Astrocyte (in vitro differentiated cells and primary cell): ENCODE measurements around the gene F10. TPM values are rescaled to one million over a fixed set of nuclear protein-coding genes. Genes with fewer than 3 reads are reported as not detected.

Experiments used
- DNase-seq: peaks from one replicate; pipeline ENCODE4 v3.0.0-alpha.2; 2010; ENCODE audit warnings: low read depth
- FAIRE-seq: peaks from 2 replicates; lab custom pipeline; 2011; peaks lifted over from hg19 to GRCh38; lab: Jason Lieb, UNC
- H2AFZ ChIP-seq: 2 replicates; pipeline ENCODE4 v1.6.0; 2012; ENCODE audit warnings: low read depth, low read length, inconsistent platforms
- H3K27ac ChIP-seq: 2 replicates; pipeline ENCODE4 v1.5.1; 2011; ENCODE audit warnings: low read depth, low read length, inconsistent platforms
- H3K27me3 ChIP-seq: 2 replicates; pipeline ENCODE4 v1.6.0; 2011; ENCODE audit warnings: low read length, inconsistent platforms; ENCODE audit not compliant: insufficient read depth
- H3K36me3 ChIP-seq: 2 replicates; pipeline ENCODE4 v1.5.1; 2011; ENCODE audit warnings: low read length, inconsistent platforms; ENCODE audit not compliant: insufficient read depth
- H3K4me1 ChIP-seq: 2 replicates; pipeline ENCODE4 v1.5.1; 2011; ENCODE audit warnings: low read length, inconsistent platforms; ENCODE audit not compliant: insufficient read depth
- H3K4me2 ChIP-seq: 2 replicates; pipeline ENCODE4 v1.6.0; 2012; ENCODE audit warnings: low read length, inconsistent platforms
- H3K4me3 ChIP-seq: 2 replicates; pipeline ENCODE4 v1.5.1; 2011; ENCODE audit warnings: low read depth, mild to moderate bottlenecking, low read length, inconsistent platforms; ENCODE audit not compliant: insufficient read depth
- H3K79me2 ChIP-seq: 2 replicates; pipeline ENCODE4 v1.6.0; 2012; ENCODE audit warnings: mild to moderate bottlenecking, low read length, inconsistent platforms; ENCODE audit not compliant: insufficient read depth
- H3K9ac ChIP-seq: 2 replicates; pipeline ENCODE4 v1.6.0; 2012; ENCODE audit warnings: mild to moderate bottlenecking, low read length, inconsistent platforms
- H3K9me3 ChIP-seq: 2 replicates; pipeline ENCODE4 v1.5.1; 2012; ENCODE audit warnings: low read depth, mild to moderate bottlenecking, low read length, inconsistent platforms; ENCODE audit not compliant: insufficient read depth
- H4K20me1 ChIP-seq: 2 replicates; pipeline ENCODE4 v1.6.0; 2012; ENCODE audit warnings: low read length, inconsistent platforms; ENCODE audit not compliant: insufficient read depth
- H3K27ac Mint-ChIP-seq: one replicate; pipeline ENCODE4 v1.8.0; 2021; ENCODE audit warnings: mild to moderate bottlenecking, mixed read lengths; ENCODE audit not compliant: unreplicated experiment
- H3K27me3 Mint-ChIP-seq: one replicate; pipeline ENCODE4 v1.8.0; 2021; ENCODE audit warnings: low read depth, mixed read lengths; ENCODE audit not compliant: unreplicated experiment
- H3K36me3 Mint-ChIP-seq: one replicate; pipeline ENCODE4 v1.8.0; 2021; ENCODE audit warnings: low read depth, mixed read lengths; ENCODE audit not compliant: unreplicated experiment
- H3K4me1 Mint-ChIP-seq: one replicate; pipeline ENCODE4 v1.8.0; 2021; ENCODE audit warnings: low read depth, mixed read lengths; ENCODE audit not compliant: unreplicated experiment
- H3K4me3 Mint-ChIP-seq: one replicate; pipeline ENCODE4 v1.8.0; 2021; ENCODE audit warnings: mild to moderate bottlenecking, moderate library complexity, mixed read lengths; ENCODE audit not compliant: unreplicated experiment
- H3K9me3 Mint-ChIP-seq: one replicate; pipeline ENCODE4 v1.8.0; 2021; ENCODE audit warnings: mild to moderate bottlenecking, mixed read lengths; ENCODE audit not compliant: unreplicated experiment
- CTCF ChIP-seq: IDR thresholded peaks from 2 replicates; pipeline ENCODE4 v1.5.1; 2011; ENCODE audit warnings: low read depth, mild to moderate bottlenecking, inconsistent platforms, low read length, moderate library complexity; ENCODE audit not compliant: insufficient read depth
- EZH2 ChIP-seq: IDR thresholded peaks from 2 replicates; pipeline ENCODE4 v1.6.1; 2012; ENCODE audit warnings: mild to moderate bottlenecking, low read length, inconsistent platforms; ENCODE audit not compliant: insufficient read depth
- total RNA-seq: library from RNA; stranded (reverse); gene quantifications from 2 replicates; pipeline ENCODE4 v1.2.1, GENCODE V29; 2021

The F10 gene
- total RNA-seq, 1 donor from 2014 or later: 0.45 TPM

GRCh38 chr13:113074876-113075275 lies 47.7 kb upstream of the F10 start:
- Histone ChIP-seq H3K79me2 (no peaks in the 10 kb centered on the region), H3K36me3 (no peaks in the 10 kb centered on the region), H4K20me1 (no peaks in the 10 kb centered on the region), H3K9ac (no peak overlapping the region), H3K4me1 (no peaks in the 10 kb centered on the region), H3K4me3 (no peak overlapping the region), H3K4me2 (no peak overlapping the region), H3K27ac (no peak overlapping the region), H3K27me3 (peaks cover 3% of the 10 kb centered on the region), H2AFZ (no peak overlapping the region), H3K9me3 (no peaks in the 10 kb centered on the region)
- no peak for TF ChIP-seq EZH2
- no peak for TF ChIP-seq CTCF
- Mint-ChIP-seq H3K27me3 (peaks cover 12% of the 10 kb centered on the region), H3K9me3 (no peaks in the 10 kb centered on the region), H3K4me3 (no peak overlapping the region), H3K27ac (no peak overlapping the region), H3K36me3 (no peaks in the 10 kb centered on the region), H3K4me1 (no peaks in the 10 kb centered on the region)
- no peak for DNase-seq
- no peak for FAIRE-seq

GRCh38 chr13:113075711-113076110 lies 46.9 kb upstream of the F10 start:
- FAIRE-seq (no peak), DNase-seq (no peak)
- Histone ChIP-seq H3K36me3 (no peaks in the 10 kb centered on the region), H3K9me3 (no peaks in the 10 kb centered on the region), H3K4me2 (no peak overlapping the region), H4K20me1 (no peaks in the 10 kb centered on the region), H2AFZ (no peak overlapping the region), H3K4me3 (no peak overlapping the region), H3K27ac (no peak overlapping the region), H3K79me2 (no peaks in the 10 kb centered on the region), H3K27me3 (peaks cover 3% of the 10 kb centered on the region), H3K4me1 (no peaks in the 10 kb centered on the region), H3K9ac (no peak overlapping the region)
- Mint-ChIP-seq H3K4me1 (no peaks in the 10 kb centered on the region), H3K27me3 (peaks cover 7% of the 10 kb centered on the region), H3K27ac (no peak overlapping the region), H3K36me3 (no peaks in the 10 kb centered on the region), H3K4me3 (no peak overlapping the region), H3K9me3 (no peaks in the 10 kb centered on the region)
- TF ChIP-seq CTCF: no peak
- TF ChIP-seq EZH2: no peak

GRCh38 chr13:113076681-113077401 lies 45.8 kb upstream of the F10 start:
- no peak for TF ChIP-seq EZH2
- TF ChIP-seq CTCF: no peak
- no peak overlapping the region for H3K27ac ChIP-seq

More at GRCh38 chr13:113076681-113077401, 45.8 kb upstream of the F10 start:
- Mint-ChIP-seq H3K27ac (no peak overlapping the region), H3K9me3 (no peaks in the 10 kb centered on the region), H3K36me3 (no peaks in the 10 kb centered on the region), H3K27me3 (peaks cover 9% of the 10 kb centered on the region), H3K4me3 (no peak overlapping the region), H3K4me1 (no peaks in the 10 kb centered on the region)
- DNase-seq: no peak
- no peaks in the 10 kb centered on the region for H3K4me1 ChIP-seq
- FAIRE-seq: no peak
- H3K9ac ChIP-seq: no peak overlapping the region
- no peak overlapping the region for H3K4me3 ChIP-seq
- no peaks in the 10 kb centered on the region for H3K9me3 ChIP-seq
- H3K27me3 ChIP-seq: peaks cover 3% of the 10 kb centered on the region
- no peaks in the 10 kb centered on the region for H3K79me2 ChIP-seq
- H3K4me2 ChIP-seq: no peak overlapping the region
- H2AFZ ChIP-seq: no peak overlapping the region
- H3K36me3 ChIP-seq: no peaks in the 10 kb centered on the region
- H4K20me1 ChIP-seq: no peaks in the 10 kb centered on the region
